NCI-H1436 (cell line): Measurements from ENCODE around the gene ZNF346.

Source experiments
- DNase-seq: peaks from one replicate; lab custom pipeline; 2025; lab: John Stamatoyannopoulos, UW

ZNF346 gene

GRCh38 chr5:177094224-177095087, 72.0 kb downstream of the ZNF346 start:
- no peak for DNase-seq

GRCh38 chr5:177095088-177095669, 72.7 kb downstream of the ZNF346 start:
- no peak for DNase-seq

GRCh38 chr5:177096162-177097015, 73.9 kb downstream of the ZNF346 start:
- DNase-seq, result no peak

GRCh38 chr5:177097016-177097985, 74.8 kb downstream of the ZNF346 start:
- no peak for DNase-seq

GRCh38 chr5:177098120-177098469, 75.6 kb downstream of the ZNF346 start:
- no peak for DNase-seq

GRCh38 chr5:177098470-177099141, 76.1 kb downstream of the ZNF346 start:
- DNase-seq, result no peak

GRCh38 chr5:177099422-177100093, 77.1 kb downstream of the ZNF346 start:
- no peak for DNase-seq

- no peak for DNase-seq
Measured at GRCh38 chr5:177100714-177101121, 78.2 kb downstream of the ZNF346 start.

GRCh38 chr5:177103523-177104253, 81.2 kb downstream of the ZNF346 start:
- DNase-seq, result no peak

GRCh38 chr5:177105691-177106476, 83.4 kb downstream of the ZNF346 start:
- DNase-seq, result no peak

GRCh38 chr5:177107159-177107558, 84.7 kb downstream of the ZNF346 start:
- DNase-seq, result no peak

- no peak for DNase-seq
Measured at GRCh38 chr5:177109810-177110209, 87.3 kb downstream of the ZNF346 start.

- peak; percentile 25 for DNase-seq
Measured at GRCh38 chr5:177111720-177112394, 89.4 kb downstream of the ZNF346 start.

GRCh38 chr5:177112589-177113220, 90.2 kb downstream of the ZNF346 start:
- no peak for DNase-seq

GRCh38 chr5:177113566-177114424, 91.3 kb downstream of the ZNF346 start:
- DNase-seq, result peak; percentile 16

- DNase-seq, result no peak
Measured at GRCh38 chr5:177116631-177117373, 94.3 kb downstream of the ZNF346 start.
